ENCODE measurements around the gene TBR1.

GRCh38 chr2:161381546-161381945 is 34.6 kb upstream of the TBR1 start:
- TF ChIP-seq CTCF (IDR thresholded peaks at IDR 0.05) (no peak), EP300 (IDR thresholded peaks at IDR 0.05) (no peak)
